GM23248 (cell line): ENCODE results near the gene RCBTB1. TPM values are rescaled to one million over a fixed set of nuclear protein-coding genes. Genes with fewer than 3 reads are reported as not detected.
"Not testable (repeated sequence)": the region's sequence is repeated elsewhere in the genome, so short reads cannot be mapped to it uniquely, and the experiment has no call there.

Experiments used
- DNase-seq: peaks from one replicate; pipeline ENCODE4 v3.0.0-alpha.2; 2015
- H2AFZ ChIP-seq: fragments of 200-600 bp; sonication (generic); 2 replicates; pipeline ENCODE4 v1.6.1; 2016; ENCODE audit warnings: antibody characterized with exemption
- H3F3A ChIP-seq: fragments of 200-600 bp; sonication (generic); 2 replicates; pipeline ENCODE4 v1.6.1; 2016; ENCODE audit warnings: mild to moderate bottlenecking, antibody characterized with exemption, mixed run types; ENCODE audit not compliant: insufficient read depth
- H3K27ac ChIP-seq: fragments of 200-600 bp; sonication (generic); 2 replicates; pipeline ENCODE4 v1.5.1; 2016; ENCODE audit warnings: mild to moderate bottlenecking
- H3K27me3 ChIP-seq: fragments of 200-600 bp; sonication (generic); replicated peaks from 2 replicates; pipeline ENCODE4 v1.6.1; 2016; ENCODE audit warnings: mild to moderate bottlenecking; ENCODE audit not compliant: insufficient read depth
- H3K36me3 ChIP-seq: fragments of 200-600 bp; sonication (generic); 2 replicates; pipeline ENCODE4 v1.6.1; 2016; ENCODE audit warnings: low read depth, mild to moderate bottlenecking
- H3K4me1 ChIP-seq: fragments of 200-600 bp; sonication (generic); 2 replicates; pipeline ENCODE4 v1.6.1; 2016; ENCODE audit warnings: mild to moderate bottlenecking; ENCODE audit not compliant: insufficient read depth
- H3K4me2 ChIP-seq: fragments of 200-600 bp; sonication (generic); one replicate; pipeline ENCODE4 v1.6.1; 2016; ENCODE audit warnings: mild to moderate bottlenecking; ENCODE audit not compliant: unreplicated experiment
- H3K4me3 ChIP-seq: fragments of 200-600 bp; sonication (generic); 2 replicates; pipeline ENCODE4 v1.5.1; 2016; ENCODE audit warnings: mild to moderate bottlenecking
- H3K79me2 ChIP-seq: fragments of 200-600 bp; sonication (generic); 2 replicates; pipeline ENCODE4 v1.6.1; 2016; ENCODE audit warnings: mild to moderate bottlenecking; ENCODE audit not compliant: insufficient read depth
- H3K9ac ChIP-seq: fragments of 200-600 bp; sonication (generic); 2 replicates; pipeline ENCODE4 v1.6.1; 2016; ENCODE audit warnings: mild to moderate bottlenecking
- H3K9me2 ChIP-seq: fragments of 200-600 bp; sonication (generic); 2 replicates; pipeline ENCODE4 v1.6.1; 2016; ENCODE audit warnings: mixed run types, mild to moderate bottlenecking, moderate library complexity; ENCODE audit not compliant: insufficient read depth
- H3K9me3 ChIP-seq: fragments of 200-600 bp; sonication (generic); one replicate; pipeline ENCODE4 v1.6.1; 2017; ENCODE audit warnings: low read depth
- H4K20me1 ChIP-seq: fragments of 200-600 bp; sonication (generic); 2 replicates; pipeline ENCODE4 v1.6.0; 2016; ENCODE audit not compliant: insufficient read depth
- EZH2 ChIP-seq: fragments of 200-600 bp; sonication (generic); IDR thresholded peaks from 2 replicates; pipeline ENCODE4 v1.6.1; 2018; ENCODE audit warnings: antibody characterized with exemption, mild to moderate bottlenecking; ENCODE audit not compliant: insufficient read depth, poor library complexity, severe bottlenecking
- EZH2phosphoT487 ChIP-seq: fragments of 200-600 bp; sonication (generic); IDR thresholded peaks from 2 replicates; pipeline ENCODE4 v1.6.1; 2018; ENCODE audit warnings: antibody characterized with exemption, moderate library complexity, mild to moderate bottlenecking, low read depth; ENCODE audit not compliant: insufficient read depth
- WGBS, 2 experiments: methylation state at CpG; one replicate each; pipeline ENCODE4 v1.1.6; 2015 to 2017; ENCODE audit warnings: low lambda C conversion rate in 2 of 2, low coverage in 1 of 2; ENCODE audit errors: missing lambda C conversion rate in 2 of 2; 5-methylcytosine and 5-hydroxymethylcytosine counted together
- in situ Hi-C: fragments of 300-500 bp; cut with MboI; formaldehyde crosslinking; loops from 2 replicates; pipeline ENCODE4 v1.15.0; 2020
- polyA plus RNA-seq: library from polyadenylated mRNA; unstranded; fragments of >200 nt; fragmentation: Nextera tagmentation; extraction: Ambion mirVana; gene quantifications from 2 replicates; pipeline ENCODE4 v1.2.1, GENCODE V29; 2016
- total RNA-seq: library from RNA; depleted of rRNA; stranded (reverse); fragments of >200 nt; shearing (Covaris generic); gene quantifications from 2 replicates; pipeline ENCODE4 v1.2.3, GENCODE V29; 2014

The RCBTB1 gene
- total and polyA plus RNA-seq, 2 experiments from 2014 or later, result 9.5 to 9.9 TPM

DNA sequence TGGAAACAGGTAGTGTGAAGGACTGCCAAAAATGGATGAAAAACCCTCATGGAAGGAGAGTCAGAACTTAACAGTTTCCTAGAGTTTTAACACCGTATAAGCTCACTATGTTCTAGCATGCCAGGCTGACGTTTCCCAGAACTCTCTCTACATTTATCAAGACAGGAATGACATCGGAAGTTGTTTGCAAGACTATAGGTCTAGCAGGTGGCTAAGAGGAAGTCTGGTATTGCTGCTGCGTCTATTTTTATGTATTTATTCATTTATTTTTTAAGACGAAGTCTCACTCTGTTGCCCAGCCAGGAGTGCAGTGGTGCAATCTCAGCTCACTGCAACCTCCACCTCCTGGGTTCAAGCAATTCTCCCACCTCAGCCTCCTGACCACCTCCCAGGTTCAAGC is 22.4 kb upstream of the RCBTB1 start:
- Histone ChIP-seq H2AFZ (no peak overlapping the region), H3K9me2 (no peaks in the 10 kb centered on the region), H3K27ac (no peak overlapping the region), H3K9me3 (no peaks in the 10 kb centered on the region), H4K20me1 (no peaks in the 10 kb centered on the region), H3F3A (no peaks in the 10 kb centered on the region), H3K9ac (no peak overlapping the region), H3K4me1 (no peaks in the 10 kb centered on the region), H3K4me2 (no peak overlapping the region), H3K4me3 (no peak overlapping the region), H3K27me3 (no peaks in the 10 kb centered on the region), H3K79me2 (no peaks in the 10 kb centered on the region), H3K36me3 (no peaks in the 10 kb centered on the region)
- WGBS, 2 experiments, result 58 to 60% methylated on average over 5 of the region's 5 CpGs
- DNase-seq, result no peak
- TF ChIP-seq EZH2phosphoT487 (no peak), EZH2 (no peak)
- in situ Hi-C loops, result loop anchor here (10.0 kb wide), 1 partner anchor 313 kb away; no protein-coding TSS in a partner anchor

DNA sequence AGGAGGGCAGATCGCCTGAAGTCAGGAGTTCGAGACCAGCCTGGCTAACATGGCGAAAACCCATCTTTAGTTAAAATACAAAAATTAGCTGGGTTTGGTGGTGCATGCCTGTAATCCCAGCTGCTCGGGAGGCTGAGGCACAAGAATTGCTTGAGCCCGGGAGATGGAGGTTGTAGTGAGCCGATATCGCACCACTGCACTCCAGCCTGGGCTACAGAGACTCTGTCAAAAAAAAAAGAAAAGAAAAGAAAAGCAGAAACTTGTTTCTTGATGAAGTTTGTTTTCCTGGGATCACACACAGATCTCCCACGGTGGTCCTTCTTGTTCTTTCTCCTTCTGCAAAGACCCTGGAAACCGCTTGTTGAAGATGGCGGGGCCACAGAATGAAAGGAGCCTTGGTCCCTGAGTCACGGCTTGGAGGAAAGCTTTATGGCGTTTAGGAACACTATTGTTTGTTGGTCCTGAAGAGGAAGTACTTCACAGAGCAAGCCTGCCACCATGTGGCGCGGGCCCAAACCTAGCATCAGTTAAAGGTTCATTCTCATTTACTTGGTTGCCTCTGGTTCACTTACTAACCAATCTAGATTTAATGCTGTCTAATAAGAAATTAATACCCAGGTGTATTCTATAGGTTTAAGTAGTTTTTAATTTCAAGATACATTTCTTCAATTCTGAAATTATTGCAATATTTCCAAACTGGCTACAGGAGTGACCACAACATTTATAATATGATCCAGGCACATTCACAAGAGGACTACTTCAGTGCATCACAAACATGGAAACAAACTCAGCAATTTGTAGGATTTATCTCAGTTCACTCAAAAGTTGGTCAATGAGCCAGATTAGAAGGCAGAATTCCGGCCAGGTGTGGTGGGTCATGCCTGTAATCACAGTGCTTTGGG is 21.6 kb upstream of the RCBTB1 start:
- Histone ChIP-seq H3K9ac (peak overlapping the region; percentile 56), H3K9me2 (no peaks in the 10 kb centered on the region), H3K27me3 (no peaks in the 10 kb centered on the region), H4K20me1 (no peaks in the 10 kb centered on the region), H3K36me3 (no peaks in the 10 kb centered on the region), H3K4me1 (no peaks in the 10 kb centered on the region), H3K4me2 (peak overlapping the region; percentile 62), H3F3A (no peaks in the 10 kb centered on the region), H3K27ac (no peak overlapping the region), H3K79me2 (no peaks in the 10 kb centered on the region), H2AFZ (peak overlapping the region; percentile 95), H3K9me3 (no peaks in the 10 kb centered on the region), H3K4me3 (peak overlapping the region; percentile 72)
- peak; percentile 95 for DNase-seq
- WGBS, 2 experiments, result 20% methylated on average over 15 of the region's 15 CpGs
- no peak for TF ChIP-seq EZH2phosphoT487
- TF ChIP-seq EZH2, result no peak
- in situ Hi-C loops, result loop anchor here (10.0 kb wide), 1 partner anchor 312 kb away; no protein-coding TSS in a partner anchor

DNA sequence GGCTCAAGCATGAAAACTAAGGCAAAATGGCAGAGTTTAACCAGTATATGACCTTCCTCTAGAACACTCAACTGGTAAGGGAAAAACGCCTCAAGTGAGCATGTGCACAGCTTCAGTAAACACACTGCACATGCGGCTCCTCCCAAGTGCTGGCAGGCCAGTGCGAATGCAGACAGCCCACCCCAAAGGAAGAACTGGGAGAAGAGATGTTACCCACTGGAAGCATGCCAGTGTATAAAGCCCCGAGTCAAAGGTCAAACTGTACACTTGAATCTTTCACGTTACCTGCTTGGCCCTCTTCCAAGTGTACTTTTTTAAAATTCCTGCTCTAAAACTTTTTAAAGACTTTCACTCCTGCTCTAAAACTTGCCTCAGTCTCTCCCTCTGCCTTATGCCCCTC is 19.2 kb upstream of the RCBTB1 start:
- H3K27me3 ChIP-seq, result no peaks in the 10 kb centered on the region
- no peak for DNase-seq
- H3K79me2 ChIP-seq, result no peaks in the 10 kb centered on the region
- H4K20me1 ChIP-seq, result no peaks in the 10 kb centered on the region
- no peaks in the 10 kb centered on the region for H3K9me2 ChIP-seq
- H3F3A ChIP-seq, result no peaks in the 10 kb centered on the region
- H3K9ac ChIP-seq, result no peak overlapping the region
- H2AFZ ChIP-seq, result peak overlapping the region; percentile 60
- in situ Hi-C loops, result loop anchor here (10.0 kb wide), 1 partner anchor 310 kb away; no protein-coding TSS in a partner anchor
- H3K27ac ChIP-seq, result no peak overlapping the region
- no peaks in the 10 kb centered on the region for H3K4me1 ChIP-seq
- no peak overlapping the region for H3K4me2 ChIP-seq
- no peaks in the 10 kb centered on the region for H3K9me3 ChIP-seq
- H3K4me3 ChIP-seq, result no peak overlapping the region
- no peaks in the 10 kb centered on the region for H3K36me3 ChIP-seq
- TF ChIP-seq EZH2 (no peak), EZH2phosphoT487 (no peak)
- WGBS, 2 experiments, result 34% methylated on average over 5 of the region's 5 CpGs

DNA sequence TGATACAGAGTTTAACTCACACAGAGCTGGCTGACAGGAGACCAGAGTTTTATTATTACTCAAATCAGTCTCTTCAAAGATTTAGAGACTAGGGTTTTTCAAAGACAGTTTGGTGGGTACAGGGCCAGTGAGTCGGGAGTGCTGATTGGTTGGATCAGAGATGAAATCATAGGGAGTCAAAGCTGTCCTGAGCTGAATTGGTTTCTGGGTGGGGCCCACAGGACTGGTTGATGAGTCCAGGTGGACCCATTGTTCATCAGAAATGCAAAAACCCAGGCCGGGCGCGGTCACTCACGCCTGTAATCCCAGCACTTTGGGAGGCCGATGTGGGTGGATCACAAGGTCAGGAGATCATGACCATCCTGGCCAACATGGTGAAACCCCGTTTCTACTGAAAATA is 17.3 kb upstream of the RCBTB1 start:
- not testable (repeated sequence) for H3K79me2 ChIP-seq, H2AFZ ChIP-seq
- in situ Hi-C loops, result loop anchor here (10.0 kb wide), 1 partner anchor 308 kb away; no protein-coding TSS in a partner anchor

More for the DNA sequence above, 17.3 kb upstream of the RCBTB1 start:
- DNase-seq, H3K9ac ChIP-seq, H3K4me2 ChIP-seq, H3K4me3 ChIP-seq, H4K20me1 ChIP-seq, H3K36me3 ChIP-seq, H3K4me1 ChIP-seq, H3K27ac ChIP-seq, H3K9me2 ChIP-seq, H3K9me3 ChIP-seq, H3F3A ChIP-seq, H3K27me3 ChIP-seq: not testable (repeated sequence)
- 89 to 93% methylated on average over 7 of the region's 7 CpGs for WGBS, 2 experiments
